ENCODE measurements around the gene KCNN2.

Gene KCNN2

GRCh38 chr5:114335391-114335790, 26.5 kb upstream of the KCNN2 start:
- H3K4me3 ChIP-seq (ENCODE audit: low read depth, low read length) = no peak overlapping the region
- no peak for TF ChIP-seq CTCF (IDR thresholded peaks at IDR 0.05; ENCODE audit: borderline replicate concordance, insufficient read depth, low read depth, low read length)

- no peak overlapping the region for H3K4me3 ChIP-seq (ENCODE audit: low read depth, low read length)
- no peak for TF ChIP-seq CTCF (IDR thresholded peaks at IDR 0.05; ENCODE audit: borderline replicate concordance, insufficient read depth, low read depth, low read length)
Measured at GRCh38 chr5:114339108-114339507, 22.8 kb upstream of the KCNN2 start.

- H3K4me3 ChIP-seq (ENCODE audit: low read depth, low read length) = no peak overlapping the region
- no peak for TF ChIP-seq CTCF (IDR thresholded peaks at IDR 0.05; ENCODE audit: borderline replicate concordance, insufficient read depth, low read depth, low read length)
Measured at GRCh38 chr5:114346181-114346580, 15.7 kb upstream of the KCNN2 start.

- H3K4me3 ChIP-seq (ENCODE audit: low read depth, low read length) = no peak overlapping the region
- no peak for TF ChIP-seq CTCF (IDR thresholded peaks at IDR 0.05; ENCODE audit: borderline replicate concordance, insufficient read depth, low read depth, low read length)
Measured at GRCh38 chr5:114355086-114355830, 6.6 kb upstream of the KCNN2 start.

- H3K4me3 ChIP-seq (ENCODE audit: low read depth, low read length) = no peak overlapping the region
- no peak for TF ChIP-seq CTCF (IDR thresholded peaks at IDR 0.05; ENCODE audit: borderline replicate concordance, insufficient read depth, low read depth, low read length)
Measured at GRCh38 chr5:114358329-114358728, 3.5 kb upstream of the KCNN2 start.

GRCh38 chr5:114360357-114360756, 1.5 kb upstream of the KCNN2 start:
- TF ChIP-seq CTCF (IDR thresholded peaks at IDR 0.05; ENCODE audit: borderline replicate concordance, insufficient read depth, low read depth, low read length) = no peak

More at GRCh38 chr5:114360357-114360756, 1.5 kb upstream of the KCNN2 start:
- H3K4me3 ChIP-seq (ENCODE audit: low read depth, low read length) = peak overlapping the region; percentile 71

Data from GM12875 (cell line).